IMR-90 (cell line): ENCODE results near the gene VPS18. TPM values are rescaled to one million over a fixed set of nuclear protein-coding genes. Genes with fewer than 3 reads are reported as not detected.

ENCODE experiments used
- ATAC-seq: fragments of 200-7000 bp; cut with Tn5 transposase; 2 replicates; pipeline ENCODE4 v1.9.1; 2020; ENCODE audit warnings: low read depth, mild to moderate bottlenecking, moderate library complexity
- BruUV-seq: library from RNA; stranded (reverse); fragments of 400-500 nt; replicated peaks from 2 replicates; lab custom pipeline; 2021; lab: Mats Ljungman, UMichigan
- CTCF ChIA-PET: fragments of 300-600 bp; formaldehyde crosslinking; extraction: SDS; loops from one replicate; lab custom pipeline; 2021; ENCODE audit warnings: antibody characterized with exemption; lab: Yijun Ruan, JAX
- POLR2A ChIA-PET: fragments of 300-600 bp; sonication (Branson Sonifier 250); formaldehyde crosslinking; loops from one replicate; lab custom pipeline; 2022; ENCODE audit warnings: antibody characterized with exemption; ENCODE audit not compliant: unreplicated experiment; lab: Charles Lee
- DNase-seq: peaks from one replicate; pipeline ENCODE4 v3.0.0; 2013
- H2AFZ ChIP-seq: replicated peaks from 2 replicates; pipeline ENCODE3; 2013; ENCODE audit warnings: low read length, mild to moderate bottlenecking; ENCODE audit not compliant: poor library complexity
- H2AK5ac ChIP-seq: 2 replicates; pipeline ENCODE4 v1.6.1; 2013; ENCODE audit warnings: low read depth, low read length, inconsistent platforms
- H2AK9ac ChIP-seq: replicated peaks from 2 replicates; pipeline ENCODE3; 2013; ENCODE audit warnings: mild to moderate bottlenecking, low read depth, low read length, moderate library complexity; ENCODE audit not compliant: poor library complexity
- H2BK120ac ChIP-seq: 2 replicates; pipeline ENCODE4 v1.6.1; 2013; ENCODE audit warnings: low read depth, low read length, inconsistent platforms
- H2BK15ac ChIP-seq: 3 replicates; pipeline ENCODE4 v1.6.1; 2013; ENCODE audit warnings: low read depth, low read length, inconsistent platforms
- H2BK20ac ChIP-seq: 2 replicates; pipeline ENCODE4 v1.6.1; 2013; ENCODE audit warnings: low read depth, mild to moderate bottlenecking, inconsistent platforms, low read length, moderate library complexity
- H2BK5ac ChIP-seq: 2 replicates; pipeline ENCODE4 v1.6.1; 2013; ENCODE audit warnings: mild to moderate bottlenecking, low read depth, low read length, inconsistent platforms; ENCODE audit not compliant: poor library complexity, severe bottlenecking
- H3K14ac ChIP-seq: replicated peaks from 2 replicates; pipeline ENCODE4 v1.6.1; 2013; ENCODE audit warnings: low read depth, low read length, inconsistent platforms
- H3K18ac ChIP-seq: 2 replicates; pipeline ENCODE4 v1.6.1; 2013; ENCODE audit warnings: low read depth, low read length, control low read depth
- H3K23ac ChIP-seq: 2 replicates; pipeline ENCODE4 v1.6.1; 2013; ENCODE audit warnings: low read depth, low read length, inconsistent platforms
- H3K27ac ChIP-seq: 2 replicates; pipeline ENCODE4 v1.5.1; 2013; ENCODE audit warnings: mild to moderate bottlenecking, control low read depth, low read length; ENCODE audit not compliant: insufficient read depth
- H3K27me3 ChIP-seq: 2 replicates; pipeline ENCODE4 v1.6.1; 2013; ENCODE audit warnings: low read length; ENCODE audit not compliant: control insufficient read depth, insufficient read depth
- H3K36me3 ChIP-seq: 2 replicates; pipeline ENCODE4 v1.6.1; 2013; ENCODE audit warnings: low read length, mixed read lengths; ENCODE audit not compliant: control insufficient read depth, insufficient read depth
- H3K4ac ChIP-seq: 2 replicates; pipeline ENCODE4 v1.6.1; 2013; ENCODE audit warnings: low read depth, low read length, inconsistent platforms
- H3K4me1 ChIP-seq: 2 replicates; pipeline ENCODE4 v1.6.1; 2013; ENCODE audit warnings: low read length, mixed read lengths; ENCODE audit not compliant: control insufficient read depth, insufficient read depth
- H3K4me2 ChIP-seq: 2 replicates; pipeline ENCODE4 v1.6.1; 2013; ENCODE audit warnings: low read depth, mild to moderate bottlenecking, control low read depth, low read length, moderate library complexity
- H3K4me3 ChIP-seq: 2 replicates; pipeline ENCODE4 v1.5.1; 2013; ENCODE audit warnings: low read depth, mild to moderate bottlenecking, control low read depth, low read length, moderate library complexity; ENCODE audit not compliant: insufficient read depth
- H3K56ac ChIP-seq: 2 replicates; pipeline ENCODE4 v1.6.1; 2013; ENCODE audit warnings: low read length, inconsistent platforms; ENCODE audit not compliant: insufficient read depth; ENCODE audit errors: extremely low read depth
- H3K79me1 ChIP-seq, 2 experiments: 2 replicates each; pipeline ENCODE4 v1.6.1; 2013; ENCODE audit warnings: low read length in 2 of 2, inconsistent platforms in 1 of 2, low read depth in 1 of 2
- H3K9ac ChIP-seq: 2 replicates; pipeline ENCODE4 v1.6.1; 2013; ENCODE audit warnings: low read depth, low read length, control low read depth
- H3K9me1 ChIP-seq: 2 replicates; pipeline ENCODE4 v1.6.1; 2013; ENCODE audit warnings: low read length, inconsistent platforms; ENCODE audit not compliant: insufficient read depth
- H3K9me3 ChIP-seq: 2 replicates; pipeline ENCODE4 v1.6.1; 2013; ENCODE audit warnings: low read length; ENCODE audit not compliant: control insufficient read depth, insufficient read depth
- H4K20me1 ChIP-seq: 2 replicates; pipeline ENCODE4 v1.6.1; 2013; ENCODE audit warnings: low read length, inconsistent platforms; ENCODE audit not compliant: insufficient read depth
- H4K5ac ChIP-seq: 2 replicates; pipeline ENCODE4 v1.6.1; 2013; ENCODE audit warnings: mild to moderate bottlenecking, low read depth, low read length, control low read depth
- H4K8ac ChIP-seq, 2 experiments: 2 replicates each; pipeline ENCODE4 v1.6.1; 2013; ENCODE audit warnings: low read depth in 2 of 2, low read length in 2 of 2, control low read depth in 1 of 2, inconsistent platforms in 1 of 2
- H4K91ac ChIP-seq: 2 replicates; pipeline ENCODE4 v1.6.1; 2013; ENCODE audit warnings: low read depth, low read length, inconsistent platforms; ENCODE audit not compliant: insufficient read depth
- BHLHE40 ChIP-seq: fragments of 150-350 bp; IDR thresholded peaks from 2 replicates; pipeline ENCODE4 v1.6.1; 2016; ENCODE audit warnings: mild to moderate bottlenecking, low read depth, low read length
- CEBPB ChIP-seq: IDR thresholded peaks from 2 replicates; pipeline ENCODE4 v1.6.1; 2012; ENCODE audit warnings: low read depth, low read length, improper control_type of control experiment
- CHD1 ChIP-seq: IDR thresholded peaks from 2 replicates; pipeline ENCODE4 v1.6.1; 2012; ENCODE audit warnings: low read depth, low read length, improper control_type of control experiment
- FOS ChIP-seq: fragments of 150-350 bp; IDR thresholded peaks from 2 replicates; pipeline ENCODE4 v1.6.1; 2016; ENCODE audit warnings: low read depth, low read length
- MAFK ChIP-seq: IDR thresholded peaks from 2 replicates; pipeline ENCODE4 v1.6.1; 2012; ENCODE audit warnings: low read depth, low read length, improper control_type of control experiment
- MAZ ChIP-seq: IDR thresholded peaks from 2 replicates; pipeline ENCODE4 v1.6.1; 2012; ENCODE audit warnings: low read depth, mild to moderate bottlenecking, low read length, improper control_type of control experiment, moderate library complexity, borderline replicate concordance
- MXI1 ChIP-seq: IDR thresholded peaks from 2 replicates; pipeline ENCODE4 v1.6.1; 2012; ENCODE audit warnings: low read depth, mild to moderate bottlenecking, low read length, moderate library complexity, borderline replicate concordance
- NFE2L2 ChIP-seq: fragments of 150-350 bp; IDR thresholded peaks from 2 replicates; pipeline ENCODE4 v1.6.1; 2016; ENCODE audit warnings: low read depth, mild to moderate bottlenecking, low read length
- POLR2A ChIP-seq: IDR thresholded peaks from 2 replicates; pipeline ENCODE4 v1.6.1; 2012; ENCODE audit warnings: mild to moderate bottlenecking, low read depth, low read length
- RAD21 ChIP-seq: IDR thresholded peaks from 2 replicates; pipeline ENCODE4 v1.6.1; 2012; ENCODE audit warnings: low read length, improper control_type of control experiment
- RCOR1 ChIP-seq: IDR thresholded peaks from 2 replicates; pipeline ENCODE4 v1.6.1; 2012; ENCODE audit warnings: mild to moderate bottlenecking, low read length, improper control_type of control experiment; ENCODE audit not compliant: insufficient replicate concordance
- RFX5 ChIP-seq: IDR thresholded peaks from 2 replicates; pipeline ENCODE4 v1.8.0; 2012; ENCODE audit warnings: low read depth, mild to moderate bottlenecking, low read length, moderate library complexity
- SMC3 ChIP-seq: fragments of 150-350 bp; IDR thresholded peaks from 2 replicates; pipeline ENCODE4 v1.6.1; 2016; ENCODE audit warnings: low read depth, mild to moderate bottlenecking, antibody characterized with exemption, low read length, moderate library complexity
- WGBS, 2 experiments: methylation state at CpG; one replicate each; pipeline versions ENCODE4 v1.1.5 to v1.1.7; 2013; ENCODE audit warnings: missing lambda C conversion rate in 2 of 2; ENCODE audit not compliant: insufficient read length in 1 of 2; ENCODE audit errors: extremely low coverage in 2 of 2; 5-methylcytosine and 5-hydroxymethylcytosine counted together
- dilution Hi-C: fragments of 300-500 bp; cut with HindIII; formaldehyde crosslinking; loops from one replicate; pipeline ENCODE4 v1.14.3; 2018; ENCODE audit warnings: low sequenced_read_pairs; ENCODE audit not compliant: unreplicated experiment
- in situ Hi-C: fragments of 300-500 bp; cut with MboI; formaldehyde crosslinking; loops from 3 replicates; pipeline ENCODE4 v1.14.3; 2019; ENCODE audit warnings: low sequenced_read_pairs, inconsistent platforms, mixed read lengths
- intact Hi-C: fragments of 100-400 bp; cut with micrococcal nuclease; formaldehyde crosslinking; loops from 2 replicates; pipeline ENCODE4 v1.10.0; 2022
- polyA plus RNA-seq, 3 experiments: library from polyadenylated mRNA; depleted of rRNA; stranded (reverse); fragments of >200 nt; gene quantifications; 2 replicates each; pipeline ENCODE4 v1.2.3, GENCODE V29; 2012; ENCODE audit warnings: low replicate concordance in 1 of 3
- total RNA-seq: library from RNA; depleted of rRNA; stranded (reverse); fragments of >200 nt; gene quantifications from 2 replicates; pipeline ENCODE4 v1.2.3, GENCODE V29; 2012
- TF ChIP-seq, protein P1 (sequence below): fragments of 150-350 bp; IDR thresholded peaks from 2 replicates; pipeline ENCODE4 v1.6.1; 2016; ENCODE audit warnings: low read depth, mild to moderate bottlenecking, low read length, moderate library complexity, borderline replicate concordance
- TF ChIP-seq, protein P2 (sequence below): conservative IDR thresholded peaks from 2 replicates; pipeline ENCODE4 v1.5.1; 2012; ENCODE audit warnings: mild to moderate bottlenecking, low read depth, low read length, improper control_type of control experiment
- TF ChIP-seq, protein P3 (sequence below): fragments of 150-350 bp; IDR thresholded peaks from 2 replicates; pipeline ENCODE4 v1.6.1; 2017; ENCODE audit warnings: mild to moderate bottlenecking, antibody characterized with exemption, low read length, low read depth

Gene VPS18
- total and polyA plus RNA-seq, 2 of the 4 experiments (the other 2 are of a cell fraction), result 19.3 to 32.3 TPM

DNA sequence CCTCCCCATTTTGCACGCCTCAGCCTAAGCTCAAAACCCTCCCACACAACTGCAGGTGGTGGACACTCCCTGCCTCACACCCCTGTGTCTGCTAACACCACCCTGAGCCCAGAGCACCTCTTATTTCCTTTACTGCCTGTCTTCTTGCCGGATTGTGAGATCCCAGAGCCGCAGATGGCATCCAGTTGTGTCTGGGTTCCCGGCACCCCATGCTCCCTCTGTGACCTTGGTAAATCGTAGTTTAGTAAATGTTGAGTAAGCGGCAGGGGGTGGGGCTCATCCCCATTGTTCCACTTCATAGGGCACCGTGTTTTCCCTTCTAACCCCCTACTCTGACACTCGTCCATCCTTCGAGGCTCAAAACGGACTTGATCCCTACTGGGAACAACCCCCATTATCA is 35.5 kb upstream of the VPS18 start:
- peak overlapping the region; percentile 43 for H2AFZ ChIP-seq
- no peaks in the 10 kb centered on the region for H3K36me3 ChIP-seq
- in situ Hi-C loops, result loop anchor here (5.0 kb wide), 1 partner anchor 34 kb away; the partner anchor contains the start of gene VPS18
- no TSS peak for BruUV-seq
- CTCF ChIA-PET, result interaction anchor here (0.5 to 5.0 kb wide), 12 partner anchors 9 to 289 kb away, joined by 3 to 44 read pairs (median 6); partner anchors contain the start of genes RHOV and VPS18
- TF ChIP-seq BHLHE40 (no peak), MXI1 (no peak), RCOR1 (no peak), MAFK (no peak), POLR2A (no peak), MAZ (no peak), SMC3 (no peak), CEBPB (no peak), CHD1 (no peak), FOS (no peak), RFX5 (no peak), NFE2L2 (no peak), RAD21 (no peak)
- TF ChIP-seq, protein P1, sequence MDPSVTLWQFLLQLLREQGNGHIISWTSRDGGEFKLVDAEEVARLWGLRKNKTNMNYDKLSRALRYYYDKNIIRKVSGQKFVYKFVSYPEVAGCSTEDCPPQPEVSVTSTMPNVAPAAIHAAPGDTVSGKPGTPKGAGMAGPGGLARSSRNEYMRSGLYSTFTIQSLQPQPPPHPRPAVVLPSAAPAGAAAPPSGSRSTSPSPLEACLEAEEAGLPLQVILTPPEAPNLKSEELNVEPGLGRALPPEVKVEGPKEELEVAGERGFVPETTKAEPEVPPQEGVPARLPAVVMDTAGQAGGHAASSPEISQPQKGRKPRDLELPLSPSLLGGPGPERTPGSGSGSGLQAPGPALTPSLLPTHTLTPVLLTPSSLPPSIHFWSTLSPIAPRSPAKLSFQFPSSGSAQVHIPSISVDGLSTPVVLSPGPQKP, result no peak
- TF ChIP-seq, protein P2, sequence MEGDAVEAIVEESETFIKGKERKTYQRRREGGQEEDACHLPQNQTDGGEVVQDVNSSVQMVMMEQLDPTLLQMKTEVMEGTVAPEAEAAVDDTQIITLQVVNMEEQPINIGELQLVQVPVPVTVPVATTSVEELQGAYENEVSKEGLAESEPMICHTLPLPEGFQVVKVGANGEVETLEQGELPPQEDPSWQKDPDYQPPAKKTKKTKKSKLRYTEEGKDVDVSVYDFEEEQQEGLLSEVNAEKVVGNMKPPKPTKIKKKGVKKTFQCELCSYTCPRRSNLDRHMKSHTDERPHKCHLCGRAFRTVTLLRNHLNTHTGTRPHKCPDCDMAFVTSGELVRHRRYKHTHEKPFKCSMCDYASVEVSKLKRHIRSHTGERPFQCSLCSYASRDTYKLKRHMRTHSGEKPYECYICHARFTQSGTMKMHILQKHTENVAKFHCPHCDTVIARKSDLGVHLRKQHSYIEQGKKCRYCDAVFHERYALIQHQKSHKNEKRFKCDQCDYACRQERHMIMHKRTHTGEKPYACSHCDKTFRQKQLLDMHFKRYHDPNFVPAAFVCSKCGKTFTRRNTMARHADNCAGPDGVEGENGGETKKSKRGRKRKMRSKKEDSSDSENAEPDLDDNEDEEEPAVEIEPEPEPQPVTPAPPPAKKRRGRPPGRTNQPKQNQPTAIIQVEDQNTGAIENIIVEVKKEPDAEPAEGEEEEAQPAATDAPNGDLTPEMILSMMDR, result no peak
- TF ChIP-seq, protein P3, sequence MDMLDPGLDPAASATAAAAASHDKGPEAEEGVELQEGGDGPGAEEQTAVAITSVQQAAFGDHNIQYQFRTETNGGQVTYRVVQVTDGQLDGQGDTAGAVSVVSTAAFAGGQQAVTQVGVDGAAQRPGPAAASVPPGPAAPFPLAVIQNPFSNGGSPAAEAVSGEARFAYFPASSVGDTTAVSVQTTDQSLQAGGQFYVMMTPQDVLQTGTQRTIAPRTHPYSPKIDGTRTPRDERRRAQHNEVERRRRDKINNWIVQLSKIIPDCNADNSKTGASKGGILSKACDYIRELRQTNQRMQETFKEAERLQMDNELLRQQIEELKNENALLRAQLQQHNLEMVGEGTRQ, result no peak
- peaks cover 11% of the 10 kb centered on the region for H3K27me3 ChIP-seq
- POLR2A ChIA-PET, result no interaction called here
- no peak for ATAC-seq
- no peak overlapping the region for H3K18ac ChIP-seq
- no peak for DNase-seq
- dilution Hi-C loops, result no loop called here
- H2AK9ac ChIP-seq, result peak overlapping the region; percentile 65
- no peak overlapping the region for H4K91ac ChIP-seq
- no peak overlapping the region for H3K4me2 ChIP-seq
- peaks cover 3% of the 10 kb centered on the region; the same call in 1 of the 2 replicates for H3K9me1 ChIP-seq
- 0 out of 2 replicates have a peak overlapping the region, but pooled peaks have one; percentile 3 for H2BK20ac ChIP-seq
- H2BK15ac ChIP-seq, result no peak overlapping the region
- no peak overlapping the region for H3K9ac ChIP-seq
- H3K27ac ChIP-seq, result no peak overlapping the region
- H4K20me1 ChIP-seq, result no peaks in the 10 kb centered on the region; the same call in 1 of the 2 replicates
- no peak overlapping the region for H3K4ac ChIP-seq
- no peaks in the 10 kb centered on the region for H3K79me1 ChIP-seq
- H3K56ac ChIP-seq, result no peak overlapping the region
- no peak overlapping the region for H2BK5ac ChIP-seq
- no peak overlapping the region for H3K14ac ChIP-seq
- H3K9me3 ChIP-seq, result no peaks in the 10 kb centered on the region
- no peak overlapping the region for H2BK120ac ChIP-seq
- no peak overlapping the region for H2AK5ac ChIP-seq
- no peak overlapping the region for H3K23ac ChIP-seq
- no peak overlapping the region for H4K5ac ChIP-seq
- H3K4me1 ChIP-seq, result no peaks in the 10 kb centered on the region
- WGBS, 2 experiments, result 100% methylated on average over 1 of the region's 10 CpGs; no CpG with 5 or more reads in 1 of the 2 experiments
- intact Hi-C loops, result no loop called here
- H4K8ac ChIP-seq, result no peak overlapping the region
- no peak overlapping the region for H3K4me3 ChIP-seq
